ENCODE data around the gene CCDC186.

Gene CCDC186

GRCh38 chr10:114077815-114078219 lies 96.2 kb downstream of the CCDC186 start:
- H3K9ac ChIP-seq (ENCODE audit: low read length): no peak overlapping the region
- H3K9me2 ChIP-seq (replicated peaks; ENCODE audit: insufficient read depth, low read length): no peaks in the 10 kb centered on the region
- H3K4me1 ChIP-seq (ENCODE audit: low read length): no peaks in the 10 kb centered on the region
- H3K4me2 ChIP-seq (ENCODE audit: low read depth, low read length): no peak overlapping the region
- no peak overlapping the region for H3K27ac ChIP-seq (ENCODE audit: low read length)
- no peak for DNase-seq
- no peak overlapping the region for H3K4me3 ChIP-seq (ENCODE audit: low read length)
- TF ChIP-seq CTCF (IDR thresholded peaks at IDR 0.05; ENCODE audit: low read length) (no peak), EZH2 (optimal IDR thresholded peaks at IDR 0.05; ENCODE audit: low read depth, low read length) (no peak), EZH2phosphoT487 (IDR thresholded peaks at IDR 0.05; ENCODE audit: low read length) (no peak)
- H3K79me2 ChIP-seq (ENCODE audit: low read length): no peaks in the 10 kb centered on the region
- no peaks in the 10 kb centered on the region for H3K9me3 ChIP-seq (replicated peaks; ENCODE audit: insufficient read depth, low read length)
- H3K36me3 ChIP-seq (replicated peaks; ENCODE audit: insufficient read depth, low read length): no peaks in the 10 kb centered on the region
- H3F3A ChIP-seq (ENCODE audit: insufficient read depth, low read length): no peaks in the 10 kb centered on the region
- no peaks in the 10 kb centered on the region for H3K27me3 ChIP-seq (replicated peaks; ENCODE audit: insufficient read depth, low read length)
- H4K20me1 ChIP-seq (ENCODE audit: insufficient read depth, low read length): no peaks in the 10 kb centered on the region
- no peak overlapping the region for H2AFZ ChIP-seq (ENCODE audit: low read length)

DNA sequence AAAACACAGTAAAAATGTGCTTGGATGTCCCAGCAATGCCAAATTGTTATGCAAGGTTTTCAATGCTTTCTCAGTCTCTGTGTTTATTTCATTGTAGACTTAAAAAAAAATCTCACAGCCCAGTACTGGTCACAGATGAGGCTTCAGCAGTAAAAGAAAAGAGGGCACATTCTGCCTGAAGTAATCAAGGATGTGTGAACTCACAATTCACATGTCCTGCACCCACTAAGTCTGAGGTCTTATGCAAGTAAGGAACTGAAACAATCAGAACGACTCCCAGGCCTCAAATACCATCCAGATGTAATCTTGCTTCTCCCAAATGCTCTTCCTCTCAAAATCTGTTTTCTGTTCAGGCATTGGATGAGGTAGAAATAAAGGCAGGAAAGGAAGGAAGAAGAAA lies 96.7 kb downstream of the CCDC186 start:
- Histone ChIP-seq H3K79me2 (ENCODE audit: low read length) (no peaks in the 10 kb centered on the region), H3K9ac (ENCODE audit: low read length) (no peak overlapping the region), H3K27ac (ENCODE audit: low read length) (no peak overlapping the region), H3K4me1 (ENCODE audit: low read length) (no peaks in the 10 kb centered on the region), H3K9me2 (replicated peaks; ENCODE audit: insufficient read depth, low read length) (no peaks in the 10 kb centered on the region), H3K9me3 (replicated peaks; ENCODE audit: insufficient read depth, low read length) (no peaks in the 10 kb centered on the region), H3K27me3 (replicated peaks; ENCODE audit: insufficient read depth, low read length) (no peaks in the 10 kb centered on the region), H3K4me2 (ENCODE audit: low read depth, low read length) (no peak overlapping the region), H3K4me3 (ENCODE audit: low read length) (no peak overlapping the region), H3K36me3 (replicated peaks; ENCODE audit: insufficient read depth, low read length) (no peaks in the 10 kb centered on the region), H3F3A (ENCODE audit: insufficient read depth, low read length) (no peaks in the 10 kb centered on the region), H4K20me1 (ENCODE audit: insufficient read depth, low read length) (no peaks in the 10 kb centered on the region), H2AFZ (ENCODE audit: low read length) (no peak overlapping the region)
- no peak for DNase-seq
- TF ChIP-seq EZH2 (optimal IDR thresholded peaks at IDR 0.05; ENCODE audit: low read depth, low read length) (no peak), CTCF (IDR thresholded peaks at IDR 0.05; ENCODE audit: low read length) (no peak), EZH2phosphoT487 (IDR thresholded peaks at IDR 0.05; ENCODE audit: low read length) (no peak)

DNA sequence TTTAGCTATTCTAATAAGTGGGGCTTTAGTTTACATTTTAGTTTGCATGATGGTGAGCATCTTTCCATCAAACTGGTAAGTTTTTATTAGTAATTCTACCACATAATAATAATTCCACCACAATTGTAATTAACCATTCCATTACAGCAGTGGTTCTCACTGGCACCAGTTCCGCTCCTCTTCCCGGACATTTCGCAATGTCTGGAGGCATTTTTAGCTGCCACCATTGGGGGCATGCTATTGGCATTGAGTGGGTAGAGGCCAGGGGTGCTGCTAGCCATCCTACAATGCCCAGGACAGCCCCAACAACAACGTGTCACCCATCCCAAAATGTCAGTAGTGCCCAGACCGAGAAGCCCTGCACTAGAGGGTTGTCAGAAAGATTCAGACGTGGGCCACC lies 98.9 kb downstream of the CCDC186 start:
- Histone ChIP-seq H3K4me3 (ENCODE audit: low read length) (no peak overlapping the region), H3K79me2 (ENCODE audit: low read length) (no peaks in the 10 kb centered on the region), H3F3A (ENCODE audit: insufficient read depth, low read length) (no peaks in the 10 kb centered on the region), H4K20me1 (ENCODE audit: insufficient read depth, low read length) (no peaks in the 10 kb centered on the region), H3K27ac (ENCODE audit: low read length) (no peak overlapping the region), H3K9ac (ENCODE audit: low read length) (no peak overlapping the region), H3K9me3 (replicated peaks; ENCODE audit: insufficient read depth, low read length) (no peaks in the 10 kb centered on the region), H3K27me3 (replicated peaks; ENCODE audit: insufficient read depth, low read length) (no peaks in the 10 kb centered on the region), H3K36me3 (replicated peaks; ENCODE audit: insufficient read depth, low read length) (no peaks in the 10 kb centered on the region), H3K9me2 (replicated peaks; ENCODE audit: insufficient read depth, low read length) (no peaks in the 10 kb centered on the region), H3K4me2 (ENCODE audit: low read depth, low read length) (no peak overlapping the region), H2AFZ (ENCODE audit: low read length) (no peak overlapping the region), H3K4me1 (ENCODE audit: low read length) (no peaks in the 10 kb centered on the region)
- no peak for TF ChIP-seq EZH2 (optimal IDR thresholded peaks at IDR 0.05; ENCODE audit: low read depth, low read length)
- no peak for TF ChIP-seq CTCF (IDR thresholded peaks at IDR 0.05; ENCODE audit: low read length)
- TF ChIP-seq EZH2phosphoT487 (IDR thresholded peaks at IDR 0.05; ENCODE audit: low read length): no peak
- DNase-seq: no peak

All from MM.1S (cell line).